Activated T-cell treated with anti-CD3 and anti-CD28 coated beads for 1 hour (primary cell): ENCODE results near the gene IDH2.
A peak's percentile ranks its signal among the peaks of the same experiment; 100 is the strongest.

ENCODE experiments used
- DNase-seq: peaks from one replicate; pipeline ENCODE4 v3.0.0-alpha.2; 2020; ENCODE audit warnings: low read depth

Gene IDH2

GRCh38 chr15:90063770-90064247 is 38.5 kb downstream of the IDH2 start:
- DNase-seq: no peak

GRCh38 chr15:90062973-90063769 is 39.1 kb downstream of the IDH2 start:
- DNase-seq: no peak

DNA sequence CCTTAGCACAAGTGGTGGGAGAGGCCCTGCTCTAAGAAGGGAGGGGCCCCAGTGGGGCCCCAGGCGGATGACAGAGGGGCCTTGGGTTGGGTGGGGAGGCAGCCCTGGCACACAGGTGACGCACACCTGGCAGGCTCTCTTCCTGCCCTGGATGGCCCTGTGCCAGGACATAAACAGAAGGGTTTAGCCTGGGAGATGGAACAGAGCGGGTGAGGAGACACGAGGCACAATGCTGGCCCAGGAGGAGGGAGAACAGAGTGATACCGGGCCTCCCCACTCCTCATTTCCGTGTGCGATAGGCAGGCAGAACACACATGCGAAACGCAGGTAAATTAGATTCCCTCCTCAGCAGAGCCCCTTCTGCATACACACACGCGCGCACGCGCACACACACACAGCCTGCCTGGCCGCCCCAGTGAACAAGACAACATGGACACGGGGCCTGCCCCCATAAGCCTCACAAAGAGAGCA is 39.8 kb downstream of the IDH2 start:
- no peak for DNase-seq

GRCh38 chr15:90062023-90062442 is 40.2 kb downstream of the IDH2 start:
- peak; percentile 11 for DNase-seq

GRCh38 chr15:90060797-90061196 is 41.5 kb downstream of the IDH2 start:
- no peak for DNase-seq

- DNase-seq: peak; percentile 41
These were observed 42.9 kb downstream of the IDH2 start for GRCh38 chr15:90059208-90059985.

DNA sequence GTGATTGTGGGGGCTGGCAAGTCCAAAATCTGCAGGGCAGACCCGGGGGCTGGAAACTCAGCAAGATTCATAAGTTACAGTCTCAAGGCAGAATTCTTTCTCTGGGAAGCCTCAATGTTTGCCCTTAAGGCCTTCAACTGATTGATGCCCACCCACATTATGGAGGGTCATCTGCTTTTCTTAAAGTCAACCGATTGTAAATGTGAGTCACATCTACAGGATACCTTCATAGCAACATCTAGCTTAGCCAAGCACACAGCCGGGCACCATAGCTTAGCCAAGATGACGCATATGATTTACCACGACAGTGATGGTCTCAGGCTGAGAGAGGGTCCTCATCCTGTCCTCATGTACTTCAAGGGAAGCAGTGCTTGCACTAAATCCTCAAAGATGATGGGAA is 43.5 kb downstream of the IDH2 start:
- DNase-seq: no peak

- no peak for DNase-seq
These were observed 44.0 kb downstream of the IDH2 start for GRCh38 chr15:90058308-90058707.

- DNase-seq: no peak
These were observed 45.7 kb downstream of the IDH2 start for GRCh38 chr15:90056529-90056928.

GRCh38 chr15:90055182-90055581 is 47.1 kb downstream of the IDH2 start:
- DNase-seq: no peak

- DNase-seq: no peak
These were observed 47.6 kb downstream of the IDH2 start for GRCh38 chr15:90054618-90055097.

- no peak for DNase-seq
These were observed 48.4 kb downstream of the IDH2 start for GRCh38 chr15:90053685-90054466.

- no peak for DNase-seq
These were observed 50.4 kb downstream of the IDH2 start for GRCh38 chr15:90051874-90052273.

DNA sequence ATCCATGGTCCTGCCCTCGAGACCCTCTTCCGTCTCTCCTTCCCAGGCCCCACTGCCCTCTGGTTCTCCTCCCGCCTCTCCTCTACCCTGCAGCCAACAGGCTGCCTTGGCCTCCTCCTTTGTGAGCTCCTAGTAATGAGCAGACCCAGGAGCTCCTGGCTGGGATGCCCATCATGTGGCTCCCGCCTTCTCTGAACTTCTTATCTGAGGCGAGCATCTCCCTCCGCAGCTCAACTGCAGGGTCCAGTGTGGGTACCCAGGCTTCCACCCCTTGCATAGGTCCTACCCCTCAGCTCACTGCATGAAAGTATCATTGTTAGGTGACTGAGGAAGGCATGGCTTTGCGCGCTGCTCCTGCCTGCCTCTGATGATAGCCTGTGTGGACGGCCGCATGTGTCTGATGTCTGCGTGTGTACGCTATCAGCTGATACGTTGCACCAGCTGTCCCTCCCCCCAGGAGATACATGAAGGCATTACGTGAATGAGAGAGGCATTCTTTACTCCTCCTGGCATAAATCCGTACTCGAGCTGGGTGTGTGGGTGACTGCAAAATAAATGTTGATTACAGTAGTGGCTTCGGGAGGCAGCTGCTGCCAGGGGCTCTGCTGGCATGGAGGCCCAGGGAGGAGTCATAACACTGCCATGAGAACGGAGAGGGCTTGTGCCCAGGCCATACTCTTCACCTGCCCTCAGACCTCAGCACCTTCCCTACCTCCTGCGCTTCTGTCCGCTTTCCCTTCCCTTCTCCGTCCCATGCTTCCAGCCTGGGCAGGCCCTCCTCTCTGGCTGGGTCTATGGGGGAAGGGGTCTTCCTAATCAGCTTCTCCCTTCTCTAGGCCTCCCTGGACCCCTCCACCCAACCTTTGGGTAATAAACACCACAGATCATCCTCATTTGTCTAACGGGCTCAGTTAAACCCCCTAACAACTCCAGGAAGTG is 52.3 kb downstream of the IDH2 start:
- DNase-seq: no peak

DNA sequence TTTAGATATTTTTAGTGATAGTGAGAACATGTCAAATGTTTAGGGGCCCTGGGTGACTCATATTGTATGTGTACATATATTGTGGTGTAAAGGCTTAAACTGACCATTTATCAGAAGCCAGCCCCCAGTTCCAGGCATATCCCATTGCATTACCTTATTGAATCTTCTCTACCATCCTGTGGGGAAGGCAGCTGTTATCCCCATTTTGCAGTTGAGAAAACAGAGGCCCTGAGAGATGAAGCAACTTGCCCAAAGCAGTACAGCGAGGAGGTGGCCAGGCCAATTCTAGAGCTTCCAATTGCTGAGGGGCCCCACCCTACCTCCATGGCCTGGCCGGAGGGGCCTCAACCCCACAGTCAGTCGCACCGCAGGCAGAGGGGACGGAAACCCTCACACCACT is 53.2 kb downstream of the IDH2 start:
- DNase-seq: no peak

- DNase-seq: no peak
These were observed 54.2 kb downstream of the IDH2 start for GRCh38 chr15:90047956-90048575.

- no peak for DNase-seq
These were observed 55.3 kb downstream of the IDH2 start for GRCh38 chr15:90046911-90047392.

DNA sequence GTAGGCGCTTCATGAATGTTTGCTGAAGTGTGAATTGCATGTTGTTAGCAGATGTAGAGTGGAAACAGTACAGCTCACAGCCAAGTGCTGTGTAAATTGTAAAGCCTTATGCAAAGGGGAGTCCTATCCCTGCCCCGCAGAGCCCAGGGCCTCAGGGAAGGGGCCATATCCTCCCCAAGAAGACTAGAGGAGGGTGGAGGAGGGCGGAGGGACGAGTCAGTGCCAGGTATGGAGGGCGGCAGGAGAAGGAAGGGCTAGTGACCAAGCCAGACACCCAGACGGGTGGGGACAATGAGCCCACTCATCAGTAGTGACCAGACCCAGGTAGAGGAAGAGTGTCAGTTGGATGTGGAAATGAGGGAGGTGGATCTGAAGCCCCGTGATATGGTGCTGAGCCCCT is 56.0 kb downstream of the IDH2 start:
- DNase-seq: no peak

GRCh38 chr15:90044916-90045371 is 57.3 kb downstream of the IDH2 start:
- DNase-seq: no peak

DNA sequence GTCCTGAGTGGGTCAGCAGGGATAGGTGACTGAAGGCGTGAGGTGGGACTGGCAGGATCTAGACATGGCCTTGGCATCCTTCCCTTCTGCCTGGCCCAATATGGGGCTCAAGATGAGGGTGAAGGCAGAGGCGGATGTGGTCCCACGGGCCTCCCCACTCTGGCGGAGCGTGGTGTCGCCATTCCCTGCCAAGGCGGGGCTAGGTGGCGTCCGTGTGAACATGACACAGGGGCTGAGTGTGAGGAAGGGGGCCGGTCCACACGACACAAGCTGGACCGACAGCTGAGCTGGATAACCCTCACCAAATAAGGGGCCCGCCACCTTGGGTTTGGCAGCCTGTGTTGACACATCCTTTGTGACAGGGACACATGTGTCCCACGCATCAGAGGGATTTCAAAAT is 58.1 kb downstream of the IDH2 start:
- DNase-seq: no peak
